Right renal cortex interstitium (tissue), 3 donors: ENCODE measurements around the gene RPLP1. TPM values are rescaled to one million over a fixed set of nuclear protein-coding genes. Genes with fewer than 3 reads are reported as not detected.
A peak's percentile ranks its signal among the peaks of the same experiment; 100 is the strongest.

Source experiments
- DNase-seq, 3 donors: peaks; one replicate each; pipeline ENCODE4 v3.0.0-alpha.2; 2013; ENCODE audit warnings: low read depth in 3 of 3, low spot score in 2 of 3
- polyA plus RNA-seq, 3 donors: library from polyadenylated mRNA; unstranded; fragments of 120-200 nt; gene quantifications; one replicate each; pipeline ENCODE4 v1.2.1, GENCODE V29; 2013; ENCODE audit not compliant: insufficient read length in 3 of 3

Gene RPLP1
- polyA plus RNA-seq: 1,000 to 10,000 TPM; 1,166 to 1,432 (median 1,332) TPM

DNA sequence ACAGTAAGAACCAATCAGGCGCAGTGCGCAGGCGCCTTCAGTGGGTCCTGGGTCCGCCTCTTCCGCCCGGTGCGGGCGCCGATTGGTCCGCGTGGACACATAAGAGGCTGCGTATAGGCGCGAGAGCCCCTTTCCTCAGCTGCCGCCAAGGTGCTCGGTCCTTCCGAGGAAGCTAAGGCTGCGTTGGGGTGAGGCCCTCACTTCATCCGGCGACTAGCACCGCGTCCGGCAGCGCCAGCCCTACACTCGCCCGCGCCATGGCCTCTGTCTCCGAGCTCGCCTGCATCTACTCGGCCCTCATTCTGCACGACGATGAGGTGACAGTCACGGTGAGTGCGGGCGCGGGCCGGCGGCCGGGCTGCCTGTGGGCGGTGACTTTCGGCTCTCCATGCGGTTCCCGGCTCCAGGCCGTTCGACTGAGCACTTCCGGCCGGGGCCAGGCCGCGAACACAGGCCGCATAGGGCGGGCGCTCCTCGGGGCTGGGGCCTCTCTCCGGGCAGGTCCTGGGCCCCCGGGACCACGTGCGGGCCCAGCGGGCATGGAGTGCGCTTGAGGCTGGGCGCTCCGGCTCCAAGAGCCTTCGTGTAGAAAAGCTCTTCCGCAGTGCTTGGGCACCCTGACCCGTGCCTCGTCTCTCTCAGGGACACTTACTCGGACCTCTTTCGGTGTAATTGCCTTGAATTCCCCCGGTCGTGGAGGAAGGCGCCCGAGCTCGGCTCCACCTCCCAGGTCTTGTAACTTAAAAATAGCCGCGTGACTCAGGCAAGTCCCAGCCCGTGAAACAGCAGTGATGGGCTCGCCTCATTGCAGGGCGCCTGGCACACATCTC, at the start of gene RPLP1:
Gene RPLP1 (plus strand): TSS at position 127 of the 830 bp plus-strand sequence. CDS start 131 bp downstream, at position 258.
- peak; percentile 91 to 96 (median 93) for DNase-seq

DNA sequence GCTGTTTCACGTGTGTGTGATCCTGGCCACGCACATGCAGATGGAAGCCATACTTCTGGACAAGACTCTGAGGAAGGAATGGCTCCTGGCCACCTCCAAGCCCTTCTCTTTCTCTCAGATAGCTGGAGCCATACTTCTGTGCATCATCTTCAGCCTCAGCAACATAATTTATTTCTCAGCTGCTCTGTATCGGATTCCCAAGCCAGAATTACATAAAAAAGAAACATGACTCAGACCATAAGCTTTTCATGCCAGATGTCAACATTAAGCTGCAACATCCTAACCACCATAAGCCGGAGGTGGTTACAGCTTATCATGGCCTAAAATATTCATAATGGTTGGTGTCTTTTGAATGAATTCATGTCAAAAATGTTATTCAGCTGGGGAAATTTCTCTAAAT, 49.0 kb upstream of the RPLP1 start:
- DNase-seq: no peak

DNA sequence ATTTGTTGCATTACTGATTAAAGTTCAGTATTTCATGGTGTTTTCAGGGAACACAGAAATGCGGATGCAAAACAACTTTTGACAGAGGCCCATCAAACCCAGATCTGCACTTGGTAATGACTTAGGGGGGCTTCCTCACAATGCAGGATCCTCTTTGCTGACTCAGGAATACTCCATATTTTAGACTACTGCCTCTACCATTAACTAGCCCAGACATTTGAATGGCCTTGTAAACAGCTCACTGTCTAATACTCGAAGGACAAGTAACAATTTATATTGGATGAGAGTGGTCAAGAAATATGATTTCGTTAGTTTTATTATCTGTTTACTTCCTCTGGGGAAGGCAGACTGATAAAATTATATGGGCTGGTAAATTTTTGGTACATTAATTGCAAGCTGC, 47.5 kb upstream of the RPLP1 start:
- no peak for DNase-seq

DNA sequence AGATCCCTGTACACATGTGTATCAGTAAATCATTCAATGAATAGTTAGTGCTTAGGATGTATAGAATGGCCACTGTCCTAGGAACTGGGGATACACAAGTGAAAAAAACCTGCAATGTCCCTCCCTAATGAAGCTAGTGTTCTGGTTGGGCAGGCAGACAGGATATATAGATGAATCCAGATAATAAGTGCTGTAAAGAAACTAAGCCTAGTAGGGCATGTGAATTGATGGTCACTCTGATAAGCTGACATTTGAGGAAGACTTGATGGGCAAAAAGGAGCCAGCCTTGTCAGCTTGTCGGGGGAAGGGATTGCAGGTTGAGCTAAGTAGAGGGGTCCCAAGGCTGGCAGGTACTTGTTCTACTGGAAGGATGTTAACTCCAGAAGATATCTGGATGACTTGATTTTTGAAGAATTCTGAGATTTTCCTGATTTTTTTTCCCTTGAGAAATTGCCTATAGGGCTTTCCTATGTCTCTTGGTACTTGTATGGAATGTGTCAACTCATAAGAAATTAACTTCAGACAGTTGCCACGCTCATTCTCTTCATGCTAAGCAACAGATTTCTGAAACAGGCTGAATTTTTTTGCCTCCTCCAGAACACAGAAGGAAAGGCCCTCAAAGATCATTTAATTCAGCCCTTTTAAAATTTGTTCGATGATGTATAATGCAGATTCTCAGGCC, 44.8 kb upstream of the RPLP1 start:
- DNase-seq: no peak

DNA sequence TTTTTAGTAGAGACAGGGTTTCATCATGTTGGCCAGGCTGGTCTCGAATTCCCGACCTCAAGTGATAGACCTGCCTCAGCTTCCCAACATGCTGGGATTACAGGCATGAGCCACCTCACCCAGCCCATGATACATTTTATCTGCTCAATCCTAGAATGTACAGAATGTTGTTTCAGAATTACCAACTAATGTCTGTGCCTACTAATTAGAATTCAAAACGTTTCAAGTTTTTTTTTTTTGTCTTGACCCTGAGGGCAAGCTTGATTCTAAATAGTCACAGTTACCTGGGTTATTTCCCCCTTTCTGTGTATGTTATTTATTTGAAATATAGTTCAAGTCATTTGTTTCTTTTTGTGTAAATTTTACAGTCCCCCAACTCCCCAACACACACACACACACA, 43.8 kb upstream of the RPLP1 start:
- no peak for DNase-seq

DNA sequence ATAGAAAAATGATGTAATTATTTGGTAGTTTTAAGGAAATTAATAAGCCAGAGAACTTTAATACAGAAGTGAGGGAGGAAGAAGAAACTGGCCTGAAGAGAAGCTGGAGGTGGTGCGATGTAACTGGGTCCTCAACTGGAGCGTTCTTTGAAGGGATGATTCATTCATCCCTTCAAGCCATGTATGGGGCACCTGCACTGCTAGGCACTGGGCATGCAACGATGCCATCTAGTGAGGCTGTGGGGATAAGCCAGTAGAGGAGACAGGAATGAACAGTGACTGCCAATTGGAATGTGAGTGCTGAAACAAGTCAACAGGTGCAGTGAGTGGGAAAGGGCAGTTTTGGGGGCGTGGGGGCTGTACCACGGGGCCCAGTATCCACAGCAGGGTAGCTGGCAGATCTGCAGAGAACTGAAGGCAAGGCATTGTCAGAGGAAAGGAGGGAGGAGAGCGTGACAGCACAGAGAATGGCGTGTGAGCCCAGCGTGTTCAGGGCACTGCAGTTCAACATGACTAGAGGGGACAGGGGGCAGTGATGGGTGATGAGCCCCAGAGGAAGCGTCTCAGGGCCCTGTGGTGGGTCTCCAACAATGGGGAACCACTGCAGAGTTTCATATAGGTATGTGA, 42.3 kb upstream of the RPLP1 start:
- no peak for DNase-seq

DNA sequence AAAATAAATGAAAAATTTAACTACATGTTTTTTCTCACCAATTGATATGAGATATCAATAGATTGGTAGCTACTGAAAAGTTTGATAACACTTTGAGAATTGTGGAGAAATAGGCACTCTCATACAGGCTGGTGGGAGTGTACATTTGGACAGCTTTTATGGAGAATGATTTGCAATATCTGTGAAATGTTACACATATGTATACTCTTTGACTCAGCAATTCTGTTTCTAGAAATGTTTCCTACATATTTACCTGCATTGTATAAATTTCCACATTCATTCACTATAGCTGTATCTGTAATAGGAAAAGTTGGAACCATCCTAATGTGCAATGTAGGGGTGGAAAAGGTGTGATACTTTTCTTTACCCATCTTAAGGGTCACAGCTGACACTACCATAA, 40.3 kb upstream of the RPLP1 start:
- DNase-seq: no peak

DNA sequence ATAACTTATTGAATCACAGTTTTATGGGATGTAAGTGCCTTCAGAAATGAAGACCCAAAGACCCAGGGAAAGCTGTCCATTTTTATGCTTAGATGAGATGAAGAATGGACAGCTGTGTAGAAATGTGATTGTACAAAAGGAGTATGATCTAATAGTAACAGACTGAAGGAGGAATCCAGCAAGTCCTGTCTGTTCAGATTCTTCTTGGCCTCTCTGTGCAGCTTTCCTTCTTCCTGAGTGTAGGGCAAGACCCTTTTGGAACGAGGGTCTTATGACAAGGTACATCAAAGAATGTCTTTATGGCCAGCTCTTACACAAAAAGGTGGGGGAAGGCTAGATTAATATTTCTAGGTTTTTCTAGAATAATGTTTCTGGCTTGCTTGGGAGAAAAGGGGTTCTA, 39.9 kb upstream of the RPLP1 start:
- DNase-seq: no peak

DNA sequence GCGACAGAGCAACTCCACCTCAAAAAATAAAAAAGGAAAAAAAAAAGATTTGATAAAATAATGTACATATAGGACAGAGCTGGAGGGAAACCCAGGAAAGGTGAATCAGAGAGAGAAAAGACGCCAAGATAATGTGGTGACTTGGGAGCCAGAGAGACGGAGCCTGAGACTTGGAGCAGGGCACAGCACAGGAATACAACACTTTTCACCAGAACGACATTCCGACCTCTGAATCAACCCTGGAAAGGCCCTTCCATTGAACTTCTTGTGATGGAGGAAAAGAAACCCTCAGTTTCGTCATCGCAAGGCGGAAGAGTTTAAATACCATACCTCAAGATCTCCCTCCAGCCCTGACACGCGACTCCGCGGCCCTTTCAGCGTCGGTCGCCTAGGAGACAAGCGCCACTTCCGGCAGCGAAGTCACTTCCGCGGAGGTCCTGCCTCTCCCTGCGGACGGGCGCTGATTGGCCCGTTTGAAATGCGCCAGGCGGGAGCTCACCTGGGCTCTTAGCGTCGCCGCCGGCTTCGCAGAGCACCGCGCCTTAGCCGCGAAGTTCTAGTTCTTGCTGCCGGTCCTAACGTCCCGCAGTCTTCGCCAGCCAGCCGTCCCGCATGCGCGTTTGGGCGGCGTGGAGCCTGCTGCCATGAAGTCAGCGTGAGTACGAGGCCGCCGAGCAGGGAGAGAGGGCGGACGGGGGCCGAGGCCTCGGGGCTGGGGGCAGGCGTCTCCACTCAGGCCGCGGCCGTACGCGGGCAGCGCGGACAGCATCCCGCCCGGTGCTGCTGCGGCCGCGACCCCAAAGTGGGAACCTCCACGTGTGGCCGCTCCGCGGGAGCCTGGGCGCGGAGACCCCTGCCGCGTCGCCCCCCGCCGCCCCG, 38.6 kb upstream of the RPLP1 start, which contains the start of gene KIF23:
Gene KIF23 (plus strand): TSS at position 528 of the 879 bp plus-strand sequence. CDS start 117 bp downstream, at position 645.
- DNase-seq: peak; percentile 82 to 89 (median 86)

DNA sequence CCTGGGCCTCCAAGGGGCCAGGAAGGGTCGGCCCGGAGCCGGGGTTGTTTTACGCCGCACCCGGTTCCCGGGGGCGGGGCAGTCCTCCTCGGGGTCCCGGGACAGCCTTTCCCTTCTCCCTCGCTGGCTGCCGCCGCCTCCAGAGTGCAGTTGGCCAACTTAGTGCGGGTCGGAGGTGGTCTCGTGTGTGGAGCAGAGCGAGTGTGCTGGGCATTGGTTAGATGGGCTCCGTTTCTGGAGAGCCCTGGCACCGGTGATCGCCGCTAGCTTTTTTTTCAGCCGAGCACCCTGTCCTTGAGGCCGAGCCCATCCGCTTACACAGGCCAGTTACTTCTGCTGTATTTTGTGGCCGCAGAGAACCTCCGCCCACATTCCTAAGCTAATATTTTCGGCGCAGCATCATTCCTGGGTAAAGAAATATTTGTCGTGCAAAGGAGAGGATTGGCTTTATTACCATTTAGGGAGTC, 37.9 kb upstream of the RPLP1 start:
- DNase-seq: peak; percentile 30 to 41 (median 36)

DNA sequence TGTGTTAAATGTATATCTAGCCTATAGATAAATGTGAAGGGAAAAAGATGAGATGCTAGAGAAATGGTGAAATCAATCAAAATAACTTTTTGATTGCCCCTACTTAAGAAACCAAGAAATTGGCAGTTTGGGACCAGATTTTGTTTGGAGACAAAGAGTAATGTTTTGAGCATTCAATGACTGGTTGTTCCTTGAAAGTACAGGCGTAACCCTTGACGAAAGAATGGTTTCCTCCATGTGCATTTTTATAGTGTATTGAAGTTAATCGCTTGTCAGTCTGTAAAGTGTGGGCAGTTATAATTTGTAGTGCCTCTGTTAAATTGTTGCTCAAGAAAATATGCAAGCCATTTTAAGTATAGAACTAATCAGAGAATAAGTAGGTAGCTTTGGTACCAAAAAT, 37.2 kb upstream of the RPLP1 start:
- DNase-seq: no peak

DNA sequence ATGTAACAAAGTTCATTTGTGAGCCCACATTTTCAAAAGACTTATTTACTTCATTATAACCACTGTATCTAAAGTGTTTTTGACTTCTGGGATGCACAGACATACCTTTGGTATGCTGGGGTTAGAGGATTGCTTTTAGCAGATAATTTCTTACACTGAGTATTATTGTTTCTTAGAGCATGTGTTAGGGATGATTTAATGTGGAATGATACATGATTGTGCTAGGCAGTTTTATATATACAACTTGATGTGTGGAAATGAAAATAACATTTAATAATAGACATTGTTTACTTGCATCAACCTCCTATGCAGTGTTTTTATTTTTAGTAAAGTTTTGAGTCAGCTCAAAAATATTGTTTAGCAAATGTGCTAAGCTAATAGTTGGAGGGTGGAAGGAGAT, 35.0 kb upstream of the RPLP1 start:
- no peak for DNase-seq

DNA sequence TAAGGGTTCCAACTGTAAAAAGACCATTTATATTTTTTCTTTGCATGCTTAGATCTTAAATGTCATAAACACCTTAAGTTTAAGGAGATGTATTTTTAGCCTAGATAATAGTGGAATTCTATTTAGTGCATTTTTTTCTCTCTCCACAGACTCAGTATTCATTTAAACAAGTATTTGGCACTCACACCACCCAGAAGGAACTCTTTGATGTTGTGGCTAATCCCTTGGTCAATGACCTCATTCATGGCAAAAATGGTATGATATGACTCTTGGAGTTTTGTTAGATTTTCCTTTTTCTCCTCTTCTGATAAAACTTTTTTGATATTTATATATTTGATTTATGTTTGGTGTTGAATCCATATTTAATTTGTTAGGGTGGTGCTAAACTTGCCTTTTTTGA, 31.1 kb upstream of the RPLP1 start:
- no peak for DNase-seq

DNA sequence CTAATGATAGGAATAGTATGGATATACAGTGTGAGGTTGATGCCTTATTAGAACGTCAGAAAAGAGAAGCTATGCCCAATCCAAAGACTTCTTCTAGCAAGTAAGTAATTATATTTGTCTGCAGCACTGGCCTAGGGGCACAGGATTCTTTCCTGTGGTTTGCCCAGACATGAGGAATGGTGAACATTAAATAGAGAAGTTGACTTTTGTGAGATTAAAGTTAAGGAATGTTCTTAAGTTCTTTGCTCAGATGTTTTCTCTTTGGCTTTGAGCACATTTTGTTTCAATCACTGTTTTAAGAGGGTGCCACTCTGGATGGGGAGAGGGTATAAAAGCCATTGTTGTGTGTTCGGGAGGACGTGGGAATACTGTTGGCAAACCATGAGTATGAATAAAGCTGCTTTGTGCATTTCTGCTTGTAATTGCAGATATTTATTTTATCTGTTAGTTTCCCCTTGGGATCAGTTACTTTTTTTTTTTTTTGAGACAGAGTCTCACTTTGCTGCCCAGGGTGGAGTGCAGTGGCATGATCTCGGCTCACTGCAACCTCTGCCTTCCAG, 30.2 kb upstream of the RPLP1 start:
- DNase-seq: no peak

DNA sequence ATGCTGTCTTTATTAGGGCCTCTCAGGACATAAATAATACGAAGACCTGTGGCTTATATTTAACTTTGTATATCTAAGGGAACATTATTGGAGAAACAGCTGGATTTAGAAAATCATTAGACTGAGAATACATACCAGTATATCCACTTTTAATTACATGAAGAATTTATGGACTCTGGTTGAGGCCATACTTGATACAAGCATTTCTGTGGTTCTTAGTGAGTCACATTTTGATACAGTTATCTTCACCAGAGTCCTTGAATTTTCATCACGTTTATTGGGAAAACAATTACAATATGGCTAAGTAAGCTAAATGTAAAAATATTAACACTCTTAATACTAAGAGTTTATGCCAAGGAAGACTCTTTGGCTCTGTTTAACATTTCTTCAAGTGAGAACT, 28.6 kb upstream of the RPLP1 start:
- DNase-seq: no peak

DNA sequence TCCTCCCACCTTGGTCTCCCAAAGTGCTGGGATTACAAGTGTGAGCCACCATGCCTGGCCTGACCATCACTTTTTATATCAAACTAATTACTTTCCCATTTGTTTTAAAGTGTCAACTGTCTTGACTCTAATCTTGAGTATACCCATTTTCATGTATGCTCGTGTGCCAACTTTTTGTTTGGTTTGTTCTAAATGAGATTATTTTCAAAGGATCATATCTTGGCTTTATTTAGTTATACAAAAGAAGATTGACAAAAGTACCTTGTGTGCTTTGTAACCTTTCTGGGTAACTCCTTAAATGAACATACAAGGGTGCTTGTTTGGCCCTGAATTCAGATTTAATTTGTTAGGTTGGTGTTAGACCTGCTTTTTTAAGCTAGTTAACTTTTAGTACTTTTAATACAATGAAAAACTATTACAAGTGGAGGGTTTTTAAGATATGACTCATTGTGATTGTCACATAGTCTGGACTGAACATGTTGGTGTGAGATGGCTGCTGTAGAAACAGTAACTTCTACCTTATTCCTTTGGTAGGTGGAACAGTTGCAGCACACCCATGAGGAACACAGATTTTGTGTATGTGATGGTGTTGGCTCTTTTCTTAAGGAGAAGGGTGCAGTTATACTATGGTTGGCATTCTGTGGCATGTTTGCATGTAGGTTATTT, 27.7 kb upstream of the RPLP1 start:
- DNase-seq: no peak

DNA sequence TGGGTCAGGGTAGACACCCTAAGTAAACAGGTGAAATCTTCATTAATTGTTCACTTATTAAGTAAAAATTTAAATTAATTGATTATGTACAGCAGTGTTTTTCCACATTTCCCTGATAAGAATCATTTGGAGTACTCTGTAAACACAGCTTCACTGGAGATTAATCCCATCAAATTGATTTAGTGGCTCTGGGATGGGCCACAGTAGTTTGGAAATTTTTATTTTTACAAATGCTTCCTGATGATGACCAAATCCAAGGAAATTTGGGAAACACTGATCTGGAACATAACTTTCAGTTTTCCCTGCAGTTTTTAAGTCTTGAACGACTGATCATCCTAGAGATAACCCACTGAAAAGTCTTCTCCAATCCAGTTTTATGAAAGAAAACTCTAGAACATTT, 18.8 kb upstream of the RPLP1 start:
- DNase-seq: no peak

DNA sequence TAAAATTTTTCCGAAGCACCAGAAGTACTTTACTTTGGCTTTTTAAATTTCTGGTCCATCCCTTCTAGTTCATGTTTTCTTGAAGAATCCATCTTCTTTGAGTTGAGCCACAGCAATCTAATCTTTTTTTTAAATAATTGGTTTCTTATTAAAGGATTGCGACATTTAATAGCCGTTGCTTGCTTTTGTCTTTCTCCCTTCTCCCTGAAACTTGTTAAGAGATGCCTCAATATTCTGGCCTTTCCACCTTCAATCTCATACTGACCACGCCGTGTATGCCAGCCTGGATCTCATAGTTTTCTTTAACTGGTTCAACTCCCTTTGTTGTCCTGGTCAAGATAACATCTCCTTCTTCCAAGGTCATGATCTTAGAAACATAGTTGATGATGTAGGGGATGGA, 18.4 kb upstream of the RPLP1 start:
- DNase-seq: no peak

DNA sequence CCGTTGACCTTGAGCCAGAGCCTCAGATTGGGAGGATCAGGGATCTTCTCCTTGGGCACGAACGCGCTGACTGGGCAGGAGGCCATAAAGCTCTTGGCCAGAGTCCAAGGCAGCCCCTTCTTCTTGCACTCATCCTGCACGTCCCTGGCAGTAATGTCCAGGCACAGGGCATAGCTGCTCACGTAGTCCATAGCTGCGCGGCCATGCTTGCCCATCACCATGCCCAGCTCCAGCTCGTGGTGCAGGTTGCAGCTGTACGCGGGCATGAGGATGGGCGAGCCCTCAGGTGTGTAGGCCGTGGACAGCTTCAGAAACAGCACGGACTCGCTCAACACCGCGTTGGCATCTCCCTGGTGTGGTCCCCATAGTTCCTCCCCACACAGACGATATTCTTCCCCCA, 17.9 kb upstream of the RPLP1 start:
- DNase-seq: no peak

DNA sequence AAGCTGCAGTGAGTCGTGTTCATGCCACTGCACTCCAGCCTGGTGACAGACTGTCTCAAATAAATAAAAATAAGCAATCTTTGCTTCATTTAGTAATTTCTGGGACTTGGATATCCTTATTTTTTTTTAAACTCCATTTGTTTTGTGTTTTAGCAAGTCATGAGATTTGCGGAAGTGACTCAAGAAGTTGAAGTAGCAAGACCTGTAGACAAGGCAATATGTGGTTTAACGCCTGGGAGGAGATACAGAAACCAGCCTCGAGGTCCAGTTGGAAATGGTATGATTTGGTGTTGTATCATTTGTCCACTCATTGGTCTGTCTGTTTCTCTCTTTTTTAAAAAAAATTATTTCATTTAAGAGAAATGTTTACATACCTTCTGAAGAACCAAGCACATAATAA, 16.6 kb upstream of the RPLP1 start:
- DNase-seq: no peak
